Glomerular visceral epithelial cell (primary cell): ENCODE data around the gene FUT4.
A peak's percentile ranks its signal among the peaks of the same experiment; 100 is the strongest.
"Not testable (repeated sequence)": the region's sequence is repeated elsewhere in the genome, so short reads cannot be mapped to it uniquely, and the experiment has no call there.

ENCODE experiments used
- DNase-seq: peaks from one replicate; pipeline ENCODE4 v3.0.0-alpha.2; 2016; ENCODE audit errors: extremely low spot score

The FUT4 gene

DNA sequence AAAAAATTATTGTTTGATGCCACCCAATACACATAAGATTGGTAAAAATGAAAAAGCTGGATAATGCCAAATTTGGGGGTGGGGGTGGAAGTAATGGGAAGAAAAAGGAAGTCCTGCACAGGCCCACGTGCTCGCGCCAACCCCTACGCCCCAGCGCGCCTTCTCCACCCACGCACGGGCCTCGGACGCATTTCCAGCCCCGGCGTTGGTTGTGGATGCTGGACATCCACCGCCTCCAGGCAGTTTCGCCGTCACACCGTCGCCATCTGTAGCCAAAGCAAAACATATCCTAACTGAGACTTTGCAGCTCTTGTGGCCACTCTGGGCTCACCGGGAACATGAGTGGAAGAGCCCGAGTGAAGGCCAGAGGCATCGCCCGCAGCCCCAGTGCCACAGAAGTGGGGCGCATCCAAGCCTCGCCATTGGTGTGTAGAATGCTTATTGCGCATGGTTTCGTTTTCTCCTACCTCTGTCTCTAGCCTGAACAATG is 23.5 kb downstream of the FUT4 start, which contains the start of gene PIWIL4:
Gene PIWIL4, plus strand, starts transcription at position 188 of the 490 bp plus-strand sequence. Its CDS starts 151 bp downstream, at position 339.
- no peak for DNase-seq

DNA sequence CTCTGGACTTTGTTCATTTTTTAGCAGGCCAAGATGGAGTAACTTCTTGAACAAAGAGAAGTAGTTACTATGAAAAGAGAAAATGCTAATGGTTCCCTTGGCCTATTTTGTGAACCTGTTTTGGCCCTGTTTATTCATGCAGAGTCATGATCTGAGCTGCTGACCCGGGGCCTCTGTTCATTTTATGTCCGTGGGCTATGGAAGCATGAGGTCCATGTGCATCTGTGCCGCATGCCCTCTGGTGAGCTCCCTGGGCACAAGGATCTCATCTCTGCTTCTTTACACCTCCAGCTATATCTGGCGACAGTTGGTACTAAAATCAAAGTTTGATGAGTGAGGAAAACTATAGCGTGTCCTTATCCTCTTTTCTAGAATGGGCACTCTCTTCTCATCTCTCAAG is 24.5 kb downstream of the FUT4 start:
- DNase-seq: no peak

DNA sequence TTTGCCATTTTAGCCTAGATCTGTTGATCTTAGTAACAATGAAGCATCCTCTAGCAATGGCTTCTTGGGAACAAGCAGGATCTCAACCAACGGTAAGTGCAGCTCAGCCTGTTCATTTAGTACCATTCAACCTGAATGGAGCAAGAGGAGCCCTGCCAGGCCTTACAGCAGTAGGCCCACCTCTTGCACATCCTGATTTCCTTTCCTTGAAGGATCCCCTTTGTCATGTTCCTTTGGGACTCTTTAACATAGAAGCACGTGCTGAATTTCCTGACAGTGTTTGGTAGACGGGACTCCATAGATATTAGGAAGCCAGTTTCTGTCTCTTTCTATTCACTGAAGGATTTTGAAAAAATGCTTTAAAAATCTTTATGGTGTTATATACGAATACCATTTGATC is 25.0 kb downstream of the FUT4 start:
- no peak for DNase-seq

DNA sequence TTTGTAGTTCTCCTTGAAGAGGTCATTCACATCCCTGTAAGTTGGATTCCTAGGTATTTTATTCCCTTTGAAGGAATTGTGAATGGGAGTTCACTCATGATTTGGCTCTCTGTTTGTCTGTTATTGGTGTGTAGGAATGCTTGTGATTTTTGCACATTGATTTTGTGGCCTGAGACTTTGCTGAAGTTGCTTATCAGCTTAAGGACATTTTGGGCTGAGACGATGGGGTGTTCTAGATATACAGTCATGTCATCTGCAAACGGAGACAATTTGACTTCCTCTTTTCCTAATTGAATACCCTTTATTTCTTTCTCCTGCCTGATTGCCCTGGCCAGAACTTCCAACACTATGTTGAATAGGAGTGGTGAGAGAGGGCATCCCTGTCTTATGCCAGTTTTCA is 29.3 kb downstream of the FUT4 start:
- DNase-seq: not testable (repeated sequence)

DNA sequence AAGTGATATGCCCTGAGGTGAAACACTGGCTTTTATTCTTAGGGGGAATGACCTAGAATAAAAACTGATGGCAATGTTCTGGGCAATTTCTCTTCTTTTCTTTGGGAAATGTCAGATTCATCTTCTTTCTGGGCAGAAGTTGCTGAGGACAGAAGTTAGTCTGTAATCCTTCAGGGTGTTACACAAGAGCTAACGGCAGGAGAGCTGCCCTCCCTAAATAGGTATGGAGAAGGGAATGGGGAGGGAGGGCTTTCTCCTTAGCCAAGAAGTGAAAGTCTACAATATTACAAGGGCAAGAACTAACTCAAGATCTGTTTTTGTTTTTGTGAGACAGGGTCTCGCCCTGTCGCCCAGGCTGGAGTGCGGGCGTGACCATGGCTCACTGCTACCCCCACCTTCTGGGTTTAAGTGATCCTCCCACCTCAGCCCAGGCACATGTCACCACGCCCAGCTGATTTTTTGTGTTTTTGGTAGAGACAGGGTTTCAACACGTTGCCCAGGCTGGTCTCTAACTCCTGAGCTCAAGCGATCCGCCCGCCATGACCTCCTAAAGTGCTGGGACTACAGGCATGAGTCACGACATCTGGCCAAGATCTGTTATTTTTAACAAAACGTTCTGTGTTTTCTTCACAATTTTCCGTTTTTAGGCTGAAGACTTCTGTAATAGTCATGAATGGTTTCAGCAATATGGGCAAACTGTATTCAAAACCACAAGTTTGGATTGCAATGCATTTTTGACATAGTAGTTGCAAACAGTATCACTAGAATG is 30.7 kb downstream of the FUT4 start:
- DNase-seq: no peak

DNA sequence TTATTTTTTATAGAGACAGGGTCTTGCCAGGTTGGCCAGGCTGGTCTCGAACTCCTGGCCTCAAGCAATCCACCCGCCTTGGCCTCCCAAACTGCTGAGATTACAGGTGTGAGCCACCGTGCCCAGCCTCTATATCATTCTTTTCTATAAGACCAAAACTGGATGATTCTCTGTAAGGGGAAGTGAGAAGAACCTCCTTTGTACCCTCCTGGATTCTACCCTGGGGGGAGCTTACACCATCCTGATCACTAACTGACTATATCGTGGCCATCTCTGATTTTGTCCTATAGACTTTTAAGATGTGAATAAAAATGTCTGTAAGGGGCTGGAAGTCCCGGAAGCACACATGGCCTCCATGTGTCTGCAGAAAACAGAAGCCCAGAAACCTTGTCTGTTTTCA is 32.6 kb downstream of the FUT4 start:
- DNase-seq: no peak

DNA sequence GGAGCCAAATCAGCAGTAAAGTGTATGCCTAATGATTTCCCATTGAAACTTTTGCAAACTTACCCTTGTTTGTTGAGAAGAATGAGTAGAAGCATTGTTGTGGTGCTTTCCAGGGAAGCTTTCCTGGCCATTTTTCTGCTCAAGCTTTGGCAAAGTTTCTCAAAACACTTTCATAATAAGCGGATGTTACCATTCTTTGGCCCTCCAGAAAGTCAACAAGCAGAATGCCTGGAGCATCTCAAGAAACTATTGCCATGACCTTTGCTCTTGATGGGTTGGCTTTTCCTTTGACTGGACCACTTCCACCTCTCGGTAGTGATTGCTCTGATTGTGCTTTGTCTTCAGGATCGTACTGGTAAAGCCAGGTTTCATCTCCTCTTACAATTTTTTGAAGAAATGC is 34.1 kb downstream of the FUT4 start:
- DNase-seq: no peak

DNA sequence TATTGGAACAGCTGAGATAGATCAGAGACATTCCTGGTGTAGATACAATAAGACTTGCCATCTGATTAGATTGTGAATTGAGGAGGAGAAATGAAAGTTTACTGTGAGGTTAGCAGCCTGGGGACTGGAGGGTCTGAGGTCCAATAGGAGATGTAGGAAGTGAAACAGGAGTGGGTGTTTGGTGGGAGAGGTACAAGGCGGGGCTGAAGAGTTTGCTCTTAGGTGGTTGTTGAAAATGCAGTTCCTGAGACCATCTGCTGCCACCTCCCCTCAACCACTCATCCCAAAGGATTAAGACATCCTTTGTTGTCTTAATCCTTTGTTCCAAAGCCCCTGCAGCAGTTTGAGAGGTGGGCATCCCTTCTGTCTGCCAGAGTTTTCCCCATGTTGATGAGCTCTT is 38.2 kb downstream of the FUT4 start:
- no peak for DNase-seq

DNA sequence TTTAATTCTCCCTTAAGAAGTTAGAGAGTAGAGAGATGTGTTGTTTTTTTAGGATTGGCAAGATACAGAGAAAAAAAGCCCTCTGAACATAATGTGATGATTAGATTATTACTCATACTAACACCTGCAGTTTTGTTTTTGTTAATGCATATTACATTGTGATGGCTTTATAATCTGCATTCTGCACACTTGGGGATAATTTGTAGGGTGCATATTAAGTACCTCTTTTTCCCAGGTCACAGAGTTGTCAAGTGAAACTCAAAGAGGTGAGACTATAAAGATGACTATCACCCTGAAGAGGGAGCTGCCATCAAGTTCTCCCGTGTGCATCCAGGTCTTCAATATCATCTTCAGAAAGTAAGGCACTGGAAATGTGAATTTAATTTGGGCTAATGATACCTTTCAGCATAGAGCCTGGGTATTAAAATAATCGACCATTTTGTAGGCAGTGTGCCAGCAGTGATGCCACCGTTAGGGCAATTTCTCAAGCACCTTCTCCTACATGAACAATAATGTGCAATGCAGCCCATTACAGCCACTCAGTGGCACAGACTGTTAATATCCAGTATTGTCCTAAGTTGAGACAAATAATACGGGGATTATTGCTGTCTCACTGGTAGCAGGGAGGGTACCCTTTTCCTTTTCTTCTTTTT is 39.6 kb downstream of the FUT4 start:
- DNase-seq: no peak

DNA sequence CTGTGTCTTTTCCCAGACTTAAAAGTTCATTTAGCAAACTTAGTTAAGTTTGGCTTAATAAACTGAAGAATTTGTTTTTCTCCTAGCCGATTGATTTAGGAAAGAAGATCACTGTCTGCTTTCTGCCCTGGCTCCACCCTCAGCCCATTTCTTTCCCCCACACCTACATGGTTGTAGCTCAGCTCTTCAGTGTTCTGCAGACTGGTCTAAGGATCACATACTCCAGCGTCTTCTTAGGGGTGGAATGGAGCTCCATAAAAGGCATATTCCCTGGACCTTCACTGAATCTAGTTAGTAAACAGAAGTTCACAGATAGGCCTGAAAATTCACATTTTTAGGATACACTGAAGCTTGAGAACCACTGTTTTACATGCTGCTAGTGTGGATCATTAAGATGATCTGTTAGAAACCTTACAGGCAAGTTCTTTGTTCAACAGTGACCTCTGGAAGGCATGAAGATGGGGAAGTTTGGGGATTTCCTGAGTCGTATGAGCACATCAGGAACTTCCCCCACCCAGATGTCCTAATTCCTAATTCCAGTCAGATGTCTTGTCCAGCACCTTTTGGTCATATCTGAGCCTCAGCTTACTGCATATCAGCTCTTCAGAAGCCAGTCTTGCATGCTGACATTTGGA is 40.3 kb downstream of the FUT4 start:
- DNase-seq: no peak

DNA sequence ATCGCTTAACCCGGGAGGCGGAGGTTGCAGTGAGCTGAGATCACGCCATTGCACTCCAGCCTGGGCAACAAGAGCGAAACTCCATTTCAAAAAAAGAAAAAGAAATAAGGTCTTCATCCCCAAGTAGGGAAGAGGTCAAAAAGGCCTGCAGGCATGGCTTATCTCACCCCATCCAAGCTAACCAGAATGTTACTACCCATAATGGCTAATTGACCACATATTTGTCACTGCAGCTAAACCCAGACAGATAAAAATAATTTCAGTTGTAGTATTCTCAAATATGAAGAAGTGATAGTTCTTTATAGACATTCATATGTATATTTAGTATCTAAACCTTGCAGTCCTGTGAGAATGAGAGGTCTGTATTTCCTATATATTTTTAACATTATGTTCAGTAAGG is 41.3 kb downstream of the FUT4 start:
- DNase-seq: no peak

DNA sequence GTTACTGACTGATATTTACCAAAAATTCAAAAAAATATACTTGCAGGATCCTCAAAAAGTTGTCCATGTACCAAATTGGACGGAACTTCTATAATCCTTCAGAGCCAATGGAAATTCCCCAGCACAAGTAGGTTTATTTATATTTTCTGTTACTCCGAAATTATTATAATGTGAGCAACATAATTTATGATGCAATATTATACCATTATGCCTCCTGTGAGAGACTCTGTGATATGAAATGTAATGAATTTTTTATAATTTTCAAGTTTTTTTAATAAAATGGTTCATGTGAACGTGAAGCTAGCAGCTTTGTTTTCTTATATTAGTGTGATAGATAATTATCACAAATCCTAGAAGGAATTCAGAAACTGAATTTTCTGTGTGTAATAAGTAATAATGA is 41.7 kb downstream of the FUT4 start:
- no peak for DNase-seq

DNA sequence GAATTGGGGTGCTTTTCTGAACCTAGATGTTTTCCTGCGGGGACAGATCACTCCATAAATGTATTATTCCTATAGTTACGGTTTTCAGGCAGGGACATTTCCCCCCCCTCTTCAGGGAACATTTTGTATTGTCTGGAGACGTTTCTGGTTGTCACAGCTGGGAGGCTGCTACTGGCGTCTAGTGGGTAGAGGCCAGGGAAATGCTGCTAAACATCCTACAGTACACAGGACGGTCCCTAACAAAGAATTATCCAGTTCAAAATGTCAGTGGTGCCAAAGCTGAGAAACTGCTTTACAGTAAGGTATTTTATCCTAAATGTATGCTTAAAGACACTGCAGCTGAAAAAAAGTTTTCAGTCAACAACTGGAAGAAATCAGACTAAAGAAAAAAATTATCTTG is 42.8 kb downstream of the FUT4 start:
- DNase-seq: no peak

DNA sequence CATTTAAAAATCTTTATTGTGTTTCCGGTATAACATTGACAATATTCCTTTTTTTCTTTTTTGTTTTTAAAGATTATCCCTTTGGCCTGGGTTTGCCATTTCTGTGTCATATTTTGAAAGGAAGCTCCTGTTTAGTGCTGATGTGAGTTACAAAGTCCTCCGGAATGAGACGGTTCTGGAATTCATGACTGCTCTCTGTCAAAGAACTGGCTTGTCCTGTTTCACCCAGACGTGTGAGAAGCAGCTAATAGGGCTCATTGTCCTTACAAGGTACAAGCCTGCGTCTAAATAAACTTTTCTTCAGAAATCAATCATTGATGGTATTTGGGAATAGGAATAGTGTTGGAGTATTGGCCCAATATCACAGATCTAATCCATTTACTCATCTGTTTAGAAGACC is 43.3 kb downstream of the FUT4 start:
- no peak for DNase-seq

DNA sequence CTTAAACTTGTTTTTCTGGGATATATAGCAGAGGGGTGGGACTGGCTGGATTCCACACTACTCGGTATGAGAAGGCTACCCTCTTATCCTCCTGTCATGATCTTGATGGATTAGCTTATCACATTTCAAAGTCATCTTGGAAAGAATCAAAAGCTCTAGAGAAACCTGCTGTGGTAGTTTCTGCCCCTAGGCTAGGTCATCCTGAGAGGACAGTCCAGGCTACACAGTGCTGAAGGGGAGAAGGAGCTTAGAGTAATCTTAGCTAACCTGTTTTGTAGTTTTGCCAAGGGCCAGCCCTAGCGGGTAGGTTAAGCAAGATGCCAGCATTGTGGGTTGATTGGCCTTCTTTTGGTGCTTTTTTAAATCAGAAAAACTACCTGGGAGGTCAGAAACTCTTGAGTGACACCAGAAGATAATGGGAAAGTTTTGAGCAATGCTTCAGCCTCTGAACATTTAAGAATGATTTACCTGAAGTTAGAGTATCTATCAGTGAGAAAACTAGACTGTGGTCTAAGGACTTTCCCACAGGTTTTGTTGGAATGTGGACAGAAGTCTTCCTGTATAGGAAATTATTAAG is 44.7 kb downstream of the FUT4 start:
- peak; percentile 12 for DNase-seq

DNA sequence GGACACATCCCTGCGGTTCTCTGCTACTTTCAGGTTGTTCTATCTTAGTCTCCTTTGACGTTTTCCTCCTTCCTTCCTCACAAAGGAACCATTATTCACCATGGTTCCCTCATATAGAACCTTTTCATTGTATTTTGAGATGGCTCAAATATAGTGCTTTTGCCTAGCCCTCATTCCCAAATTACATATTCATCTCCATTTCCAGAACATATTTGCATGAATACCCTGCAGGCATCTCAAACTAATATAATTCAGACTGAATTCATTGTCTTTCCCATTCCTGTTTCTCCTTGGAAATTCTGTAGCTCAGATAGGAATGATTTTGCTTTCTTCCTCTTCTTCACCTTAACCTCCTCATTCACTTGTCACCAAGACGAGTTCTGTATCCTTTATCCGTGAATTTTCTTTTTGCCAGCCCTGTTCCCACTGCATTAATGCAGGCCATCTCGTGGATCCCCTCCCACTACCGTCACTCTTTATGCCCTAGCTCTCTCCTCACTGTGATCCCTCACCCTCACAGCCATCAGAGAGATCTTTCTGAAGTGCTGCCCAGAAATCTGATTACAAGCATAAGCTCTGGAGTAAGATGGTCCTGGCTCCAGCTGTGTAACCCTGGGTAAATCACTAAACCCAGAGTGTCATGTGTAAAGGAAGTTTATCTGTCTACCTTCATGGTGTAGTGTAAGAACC is 46.8 kb downstream of the FUT4 start:
- no peak for DNase-seq

DNA sequence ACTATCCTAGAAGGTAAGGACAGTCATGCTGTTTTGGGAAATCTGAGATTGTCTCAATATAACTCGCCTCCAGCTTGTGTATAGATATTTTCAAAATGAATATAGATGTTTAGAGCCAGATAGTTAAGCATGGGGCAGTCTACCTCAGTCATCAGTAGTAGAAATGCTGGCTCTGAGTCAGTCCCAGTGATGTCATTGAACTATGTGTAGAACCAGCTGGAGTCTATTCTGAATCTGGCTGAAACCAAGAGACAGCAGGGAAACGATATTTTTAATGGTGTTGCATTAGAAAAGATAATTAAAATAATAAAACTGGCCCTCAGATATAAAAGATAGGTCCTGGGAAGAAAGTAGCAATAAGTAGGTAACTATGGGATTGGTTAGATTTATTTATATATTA is 49.3 kb downstream of the FUT4 start:
- DNase-seq: no peak

DNA sequence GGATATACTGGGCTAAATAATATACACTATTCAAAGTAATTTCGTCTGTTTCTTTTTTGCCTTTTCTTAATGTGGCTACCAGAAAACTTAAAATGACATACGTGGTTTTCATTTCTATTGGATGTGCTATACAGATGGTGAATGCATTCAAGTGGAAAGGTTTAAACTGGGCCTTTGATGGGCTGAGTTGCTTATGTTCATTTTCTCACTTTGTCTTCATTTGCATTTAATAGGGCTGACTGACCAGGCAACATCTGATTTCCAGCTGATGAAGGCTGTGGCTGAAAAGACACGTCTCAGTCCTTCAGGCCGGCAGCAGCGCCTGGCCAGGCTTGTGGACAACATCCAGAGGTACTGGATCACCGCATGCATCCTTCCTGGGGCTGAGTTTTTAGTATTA is 51.4 kb downstream of the FUT4 start:
- no peak for DNase-seq

DNA sequence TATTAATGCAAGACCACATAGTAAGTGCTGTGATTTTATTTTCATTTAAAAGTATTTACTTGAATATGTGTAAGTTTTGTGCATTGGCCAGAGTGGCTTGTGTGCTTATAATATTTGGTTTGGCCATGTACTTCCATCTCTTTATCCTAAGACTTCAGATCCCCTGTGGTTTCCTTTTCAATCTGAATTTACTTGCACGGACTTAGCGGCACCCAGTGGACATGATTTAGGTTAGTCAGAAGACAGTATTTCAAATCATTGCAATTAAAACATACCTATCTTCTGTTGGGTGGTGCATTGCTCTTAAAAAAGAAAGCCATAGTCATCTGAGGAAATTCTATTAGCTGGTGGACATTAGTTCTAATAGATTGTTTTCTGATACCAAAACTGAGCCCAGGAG is 54.2 kb downstream of the FUT4 start:
- DNase-seq: no peak
